GM23338 (cell line): ENCODE data around the gene ITGB2.

ENCODE experiments used
- CREB1 ChIP-seq: fragments of 250-450 bp; sonication (Bioruptor Pico); IDR thresholded peaks from 2 replicates; pipeline ENCODE4 v1.5.0; 2020; ENCODE audit warnings: low read depth, mild to moderate bottlenecking, moderate library complexity
- CTCF ChIP-seq, 2 experiments: fragments of 200-600 bp in 1 of 2; sonication (generic) in 1 of 2; conservative IDR thresholded peaks; 2 replicates each; pipeline versions ENCODE4 v1.5.1 to v1.6.1; 2016 to 2017; ENCODE audit warnings: antibody characterized with exemption in 2 of 2, low read depth in 2 of 2, mild to moderate bottlenecking in 2 of 2, moderate library complexity in 1 of 2
- ETS1 ChIP-seq: IDR thresholded peaks from 2 replicates; pipeline ENCODE4 v1.6.1; 2016; ENCODE audit warnings: antibody characterized with exemption
- EZH2 ChIP-seq: fragments of 200-600 bp; sonication (generic); IDR thresholded peaks from one replicate; pipeline ENCODE4 v1.8.0; 2017; ENCODE audit warnings: antibody characterized with exemption, mild to moderate bottlenecking, low read depth; ENCODE audit not compliant: unreplicated experiment
- EZH2phosphoT487 ChIP-seq: fragments of 200-600 bp; sonication (generic); IDR thresholded peaks from one replicate; pipeline ENCODE4 v1.8.1; 2018; ENCODE audit warnings: antibody characterized with exemption; ENCODE audit not compliant: unreplicated experiment
- JUNB ChIP-seq: IDR thresholded peaks from one replicate; pipeline ENCODE4 v1.6.1; 2016; ENCODE audit warnings: antibody characterized with exemption; ENCODE audit not compliant: unreplicated experiment
- POLR2AphosphoS5 ChIP-seq: IDR thresholded peaks from 2 replicates; pipeline ENCODE4 v1.6.1; 2016; ENCODE audit warnings: antibody characterized with exemption, low read depth
- REST ChIP-seq: IDR thresholded peaks from one replicate; pipeline ENCODE4 v1.6.1; 2018; ENCODE audit warnings: antibody characterized with exemption; ENCODE audit not compliant: unreplicated experiment
- ZNF114 ChIP-seq: fragments of 250-450 bp; sonication (Bioruptor Pico); IDR thresholded peaks from 2 replicates; pipeline ENCODE4 v1.5.0; 2020; ENCODE audit warnings: mild to moderate bottlenecking, moderate library complexity

- no peak for TF ChIP-seq REST
- no peak for TF ChIP-seq CTCF (conservative IDR thresholded peaks at IDR 0.05; ENCODE audit: low read depth in 2 of 2)
- no peak for TF ChIP-seq EZH2
- no peak for TF ChIP-seq JUNB
- no peak for TF ChIP-seq POLR2AphosphoS5
- no peak for TF ChIP-seq CREB1 (CRISPR knock-in tag)
- TF ChIP-seq ZNF114 (CRISPR knock-in tag) = no peak
- no peak for TF ChIP-seq EZH2phosphoT487
- TF ChIP-seq ETS1 = no peak
These were observed 48.5 kb upstream of the ITGB2 start for GRCh38 chr21:44969066-44969670.
